Pancreas (tissue), 10 donors: Measurements from ENCODE around the gene LSMEM2. TPM values are rescaled to one million over a fixed set of nuclear protein-coding genes. Genes with fewer than 3 reads are reported as not detected.

Experiments
- ATAC-seq, 4 donors: fragments of 200-7000 bp; cut with Tn5 transposase; one replicate each; pipeline versions ENCODE4 v1.8.0 to v1.9.1; 2020; ENCODE audit warnings: mild to moderate bottlenecking in 4 of 4, moderate library complexity in 4 of 4
- DNase-seq, 6 donors: peaks; one replicate each; pipeline ENCODE4 v3.0.0-alpha.2; 2020
- FAIRE-seq: peaks from 2 replicates; lab custom pipeline; 2012; peaks lifted over from hg19 to GRCh38; lab: Jason Lieb, UNC
- H3K27ac ChIP-seq, 4 donors: fragments of 200-600 bp; sonication (generic); 1 replicate in 3 of 4; 2 replicates in 1 of 4; pipeline versions ENCODE4 v1.5.0 to v1.8.0; 2020
- H3K27me3 ChIP-seq, 4 donors: fragments of 200-600 bp; one replicate each; pipeline ENCODE4 v1.8.0; 2021
- H3K36me3 ChIP-seq, 3 donors: fragments of 200-600 bp; sonication (generic) in 1 of 3; one replicate each; pipeline versions ENCODE4 v1.5.0 to v1.8.0; 2020 to 2021
- H3K4me1 ChIP-seq, 3 donors: fragments of 200-600 bp; one replicate each; pipeline ENCODE4 v1.8.0; 2021
- H3K4me3 ChIP-seq, 4 donors: fragments of 200-600 bp; sonication (generic) in 2 of 4; one replicate each; pipeline versions ENCODE4 v1.5.0 to v1.8.0; 2020 to 2021
- H3K9me3 ChIP-seq, 4 donors: fragments of 200-600 bp; one replicate each; pipeline ENCODE4 v1.8.0; 2021
- CTCF ChIP-seq, 4 donors: fragments of 200-600 bp; sonication (generic) in 3 of 4; IDR thresholded peaks; one replicate each; pipeline versions ENCODE4 v1.5.0 to v1.8.0; 2021; ENCODE audit warnings: antibody characterized with exemption in 4 of 4
- WGBS, 2 donors: extraction: QIAGEN DNeasy Blood & Tissue Kit; methylation state at CpG; one replicate each; pipeline ENCODE4 v1.1.7; 2013; 5-methylcytosine and 5-hydroxymethylcytosine counted together
- intact Hi-C, 3 donors: fragments of 100-400 bp; cut with DNase I; formaldehyde crosslinking; loops; one replicate each; pipeline versions ENCODE4 v1.11.1 to v1.14.2; 2022
- polyA plus RNA-seq, 2 donors: library from polyadenylated mRNA; stranded (reverse); fragments of 200-250 nt; gene quantifications; one replicate each; pipeline ENCODE4 v1.2.3, GENCODE V29; 2013
- total RNA-seq, 6 donors: library from RNA; stranded (reverse); fragmentation: NEBNext Ultra II Directional in 4 of 6; extraction: Animal tissue kit (Norgen Biotek cat#: 25700) in 4 of 6; gene quantifications; one replicate each; pipeline versions ENCODE4 v1.2.1 to v1.2.4, GENCODE V29; 2021 to 2023
- donor health status: healthy with polysubstance abuse.
- donor health status: DM: no; HTN: no; CAD: no; lungs with moderate emphysema.
- donor health status: DM: no; HTN: no; CAD: no.
- donor health status: control.
- donor health status: control.
- donor health status: Bipolar disorder and iron deficiency.
- donor health status: DM: yes; HTN: yes; CAD: no.
- donor health status: DM: no; HTN: no; CAD: no.
- donor health status: DM: no; HTN: no; CAD: no.
- donor health status: DM: yes; HTN: yes; CAD: no.

LSMEM2 gene
- total and polyA plus RNA-seq, 8 donors, result 0.12 to 2.1 (median 0.15) TPM; not detected in 5

- ATAC-seq (no peak), DNase-seq (no peak), FAIRE-seq (no peak)
- Histone ChIP-seq H3K4me1 (peaks cover 0 to 15% (median 5%) of the 10 kb centered on the region in 3 donors), H3K9me3 (no peaks in the 10 kb centered on the region), H3K27ac (peak overlapping the region in 1 of 4 donors; percentile 44), H3K4me3 (no peak overlapping the region), H3K27me3 (no peaks in the 10 kb centered on the region), H3K36me3 (peaks cover 0 to 6% (median 4%) of the 10 kb centered on the region in 3 donors)
- TF ChIP-seq CTCF (IDR thresholded peaks at IDR 0.05), result no peak
- intact Hi-C loops, result no loop called here
- 41 to 46% methylated on average over 3 of the region's 3 CpGs for WGBS, 2 donors
These were observed 30.5 kb upstream of the LSMEM2 start for GRCh38 chr3:50248387-50248786.

GRCh38 chr3:50249457-50249856, 29.4 kb upstream of the LSMEM2 start:
- no peak for TF ChIP-seq CTCF (IDR thresholded peaks at IDR 0.05)
- Histone ChIP-seq H3K4me3 (no peak overlapping the region), H3K4me1 (peaks cover 0 to 12% (median 5%) of the 10 kb centered on the region in 3 donors), H3K27ac (no peak overlapping the region), H3K36me3 (peaks cover 0 to 6% (median 4%) of the 10 kb centered on the region in 3 donors), H3K9me3 (no peaks in the 10 kb centered on the region), H3K27me3 (no peaks in the 10 kb centered on the region)
- WGBS, 2 donors, result 93 to 97% methylated on average over 5 of the region's 5 CpGs
- FAIRE-seq, result no peak
- no peak for ATAC-seq
- no peak for DNase-seq
- intact Hi-C loops, result no loop called here

GRCh38 chr3:50250514-50250913, 28.4 kb upstream of the LSMEM2 start:
- DNase-seq (no peak), FAIRE-seq (no peak), ATAC-seq (no peak)
- Histone ChIP-seq H3K27ac (no peak overlapping the region), H3K4me3 (no peak overlapping the region), H3K4me1 (peaks cover 0 to 7% (median 4%) of the 10 kb centered on the region in 3 donors), H3K9me3 (no peaks in the 10 kb centered on the region), H3K36me3 (peaks cover 0 to 8% (median 6%) of the 10 kb centered on the region in 3 donors), H3K27me3 (no peaks in the 10 kb centered on the region)
- intact Hi-C loops, result loop anchor here in 1 of 3 donors (10.0 kb wide), 1 partner anchor 74 kb away; the partner anchor contains the start of genes HYAL2 and TUSC2
- no peak for TF ChIP-seq CTCF (IDR thresholded peaks at IDR 0.05)
- WGBS, 2 donors, result 93 to 95% methylated on average over 4 of the region's 4 CpGs

- Histone ChIP-seq H3K27ac (no peak overlapping the region), H3K4me1 (peaks cover 0 to under 1% (median 0%) of the 10 kb centered on the region in 3 donors), H3K27me3 (no peaks in the 10 kb centered on the region), H3K9me3 (no peaks in the 10 kb centered on the region), H3K36me3 (peaks cover 0 to 8% (median 8%) of the 10 kb centered on the region in 3 donors), H3K4me3 (no peak overlapping the region)
- DNase-seq (no peak), FAIRE-seq (no peak), ATAC-seq (peak in 2 of 4 donors; percentile 5 to 34)
- intact Hi-C loops, result loop anchor here in 1 of 3 donors (10.0 kb wide), 1 partner anchor 74 kb away; the partner anchor contains the start of genes HYAL2 and TUSC2
- TF ChIP-seq CTCF (IDR thresholded peaks at IDR 0.05), result no peak
- WGBS, 2 donors, result 87 to 89% methylated on average over 8 of the region's 8 CpGs
These were observed 27.7 kb upstream of the LSMEM2 start for GRCh38 chr3:50251220-50251619.
